Lung (tissue), 12 donors: ENCODE measurements around the gene EXOC4. TPM values are rescaled to one million over a fixed set of nuclear protein-coding genes. Genes with fewer than 3 reads are reported as not detected.

Experiments used
- ATAC-seq: fragments of 200-7000 bp; cut with Tn5 transposase; one replicate; pipeline ENCODE4 v1.9.1; 2020; ENCODE audit warnings: moderate number of reproducible peaks; ENCODE audit not compliant: insufficient read depth, low FRiP score
- DNase-seq, 3 donors: peaks; one replicate each; pipeline ENCODE4 v3.0.0-alpha.2; 2013 to 2017
- H3K27ac ChIP-seq, 2 donors: one replicate each; pipeline ENCODE4 v1.5.1; 2013; ENCODE audit warnings: mild to moderate bottlenecking in 2 of 2, moderate library complexity in 2 of 2, control low read depth in 1 of 2, inconsistent platforms in 1 of 2, low read depth in 1 of 2, low read length in 1 of 2
- H3K27me3 ChIP-seq, 3 donors: one replicate each; pipeline ENCODE4 v1.5.1; 2013; ENCODE audit warnings: low read length in 2 of 3; ENCODE audit not compliant: control insufficient read depth in 3 of 3, insufficient read depth in 3 of 3
- H3K36me3 ChIP-seq, 4 donors: one replicate each; pipeline ENCODE4 v1.5.1; 2013; ENCODE audit warnings: low read length in 4 of 4, mild to moderate bottlenecking in 1 of 4, moderate library complexity in 1 of 4; ENCODE audit not compliant: control insufficient read depth in 4 of 4, insufficient read depth in 4 of 4
- H3K4me1 ChIP-seq, 5 donors: one replicate each; pipeline ENCODE4 v1.5.1; 2013; ENCODE audit warnings: low read length in 5 of 5, mild to moderate bottlenecking in 2 of 5, moderate library complexity in 1 of 5; ENCODE audit not compliant: control insufficient read depth in 5 of 5, insufficient read depth in 5 of 5
- H3K4me3 ChIP-seq: one replicate; pipeline ENCODE4 v1.5.1; 2013; ENCODE audit warnings: mild to moderate bottlenecking, control low read depth, moderate library complexity
- H3K9ac ChIP-seq, 2 donors: one replicate each; pipeline ENCODE4 v1.5.1; 2013; ENCODE audit warnings: low read length in 2 of 2, control low read depth in 1 of 2; ENCODE audit not compliant: insufficient read depth in 1 of 2
- H3K9me3 ChIP-seq, 4 donors: one replicate each; pipeline ENCODE4 v1.5.1; 2013; ENCODE audit warnings: low read length in 3 of 4, mild to moderate bottlenecking in 1 of 4, moderate library complexity in 1 of 4; ENCODE audit not compliant: control insufficient read depth in 4 of 4, insufficient read depth in 3 of 4
- CTCF ChIP-seq: IDR thresholded peaks from 2 replicates; pipeline ENCODE4 v1.5.1; 2012; ENCODE audit warnings: mild to moderate bottlenecking; ENCODE audit errors: control extremely low read depth, extremely low read depth
- WGBS, 2 donors: extraction: QIAGEN DNeasy Blood & Tissue Kit; methylation state at CpG; one replicate each; pipeline ENCODE4 v1.1.7; 2013; 5-methylcytosine and 5-hydroxymethylcytosine counted together
- polyA plus RNA-seq, 2 donors: library from polyadenylated mRNA; stranded (reverse); fragments of 200-250 nt; gene quantifications; one replicate each; pipeline ENCODE4 v1.2.1, GENCODE V29; 2013
- total RNA-seq, 2 donors: library from RNA; depleted of rRNA in 1 of 2; stranded (reverse); fragments of >200 nt in 1 of 2; gene quantifications; one replicate each; pipeline ENCODE4 v1.2.1, GENCODE V29; 2014 to 2021
- donor health status: control.
- donor health status: control.
- donor health status: Bipolar disorder and iron deficiency.
- donor health status: healthy.
- donor health status: DM: yes; HTN: yes; CAD: no.

The EXOC4 gene
- total and polyA plus RNA-seq, 4 donors: 10.3 to 232 (median 47.4) TPM

DNA sequence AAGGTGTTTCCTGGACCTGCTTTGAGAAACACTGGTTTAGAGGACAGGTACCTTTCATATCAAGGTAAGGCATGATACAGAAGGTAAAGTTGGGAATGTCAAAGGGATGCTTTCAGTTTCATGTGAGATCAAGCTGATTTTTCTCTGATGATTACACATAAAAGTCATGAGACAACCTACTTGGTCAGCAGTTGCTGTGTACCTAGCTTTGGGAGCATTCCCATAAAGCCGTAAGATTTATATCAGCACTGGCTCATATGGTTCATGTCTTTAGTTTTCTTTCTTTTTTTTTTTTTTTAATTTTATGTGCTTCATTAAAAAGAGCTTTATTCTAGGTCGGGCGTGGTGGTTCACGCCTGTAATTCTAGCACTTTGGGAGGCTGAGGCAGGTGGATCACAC lies 609.0 kb downstream of the EXOC4 start:
- 95 to 96% methylated on average over 4 of the region's 4 CpGs for WGBS, 2 donors
- no peak for DNase-seq
- no peak overlapping the region for H3K27ac ChIP-seq
- no peak for TF ChIP-seq CTCF
- no peak overlapping the region for H3K9ac ChIP-seq
- no peak for ATAC-seq
- no peaks in the 10 kb centered on the region for H3K36me3 ChIP-seq
- no peak overlapping the region for H3K4me3 ChIP-seq
- H3K27me3 ChIP-seq: no peaks in the 10 kb centered on the region
- H3K4me1 ChIP-seq: peaks cover 0 to 23% (median 3%) of the 10 kb centered on the region in 5 donors
- no peaks in the 10 kb centered on the region for H3K9me3 ChIP-seq

DNA sequence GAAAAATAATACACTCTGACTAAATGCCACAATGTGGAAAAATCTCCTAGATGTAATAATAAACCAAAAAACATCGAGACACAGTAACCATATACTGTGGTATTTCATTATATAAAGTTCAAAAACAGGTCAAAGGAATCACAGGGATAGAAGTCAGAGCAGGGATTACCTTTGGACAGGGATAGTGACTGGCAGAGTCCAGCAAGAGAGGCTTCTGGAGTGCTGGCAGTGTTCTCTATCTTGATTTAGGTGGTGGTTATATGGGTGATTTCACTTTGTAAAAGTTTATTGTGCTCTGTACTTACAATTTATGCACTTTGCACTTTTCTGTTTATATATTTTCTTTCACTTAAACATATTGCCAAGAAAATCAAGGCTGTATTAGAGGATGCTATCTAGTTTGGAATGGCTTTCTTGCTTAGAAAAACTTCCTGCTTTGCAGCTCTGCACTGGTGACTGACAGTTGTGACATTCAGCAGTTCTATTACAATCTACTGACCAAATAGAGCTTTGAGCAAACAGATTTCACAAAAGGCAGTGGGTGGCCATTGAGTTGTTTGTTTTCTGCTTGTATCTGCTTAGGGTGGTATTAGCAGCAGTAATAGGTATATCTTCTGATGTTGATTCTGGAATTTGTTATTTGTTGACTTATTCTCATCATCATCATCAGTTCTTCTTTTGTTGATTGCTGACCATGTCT lies 610.6 kb downstream of the EXOC4 start:
- H3K27ac ChIP-seq: no peak overlapping the region
- WGBS, 2 donors: 96 to 100% methylated on average over 1 of the region's 1 CpG
- no peak overlapping the region for H3K9ac ChIP-seq
- no peaks in the 10 kb centered on the region for H3K36me3 ChIP-seq
- no peak for TF ChIP-seq CTCF
- no peaks in the 10 kb centered on the region for H3K27me3 ChIP-seq
- no peak overlapping the region for H3K4me3 ChIP-seq
- no peak for ATAC-seq
- DNase-seq: peak in 1 of 3 donors; percentile 24
- H3K4me1 ChIP-seq: peaks cover 0 to 23% (median 3%) of the 10 kb centered on the region in 5 donors
- no peaks in the 10 kb centered on the region for H3K9me3 ChIP-seq

GRCh38 chr7:133869556-133869955 lies 616.7 kb downstream of the EXOC4 start:
- Histone ChIP-seq H3K4me3 (no peak overlapping the region), H3K27ac (no peak overlapping the region), H3K9ac (no peak overlapping the region), H3K27me3 (no peaks in the 10 kb centered on the region), H3K9me3 (no peaks in the 10 kb centered on the region), H3K36me3 (no peaks in the 10 kb centered on the region), H3K4me1 (no peaks in the 10 kb centered on the region)
- DNase-seq: no peak
- no peak for TF ChIP-seq CTCF
- WGBS, 2 donors: 50 to 59% methylated on average over 1 of the region's 1 CpG
- no peak for ATAC-seq

DNA sequence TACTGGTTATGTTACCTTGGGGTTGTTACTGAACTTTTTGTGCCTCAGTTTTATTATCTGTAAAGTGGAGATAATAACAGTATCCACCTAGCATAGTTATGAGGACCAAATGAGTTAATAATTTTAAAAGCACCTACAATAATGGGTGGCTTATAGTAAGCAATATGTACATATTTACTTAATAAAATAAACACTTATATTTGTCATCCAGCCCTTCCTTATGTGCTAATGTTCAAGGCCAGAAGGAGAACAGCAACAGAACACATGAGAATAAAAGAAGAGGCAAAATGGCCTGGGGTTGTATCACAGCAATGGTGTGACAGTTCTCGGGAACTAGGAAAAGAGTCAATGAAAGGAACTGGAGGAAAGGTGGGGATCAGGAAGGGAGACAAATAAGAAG lies 618.9 kb downstream of the EXOC4 start:
- H3K9me3 ChIP-seq: no peaks in the 10 kb centered on the region
- no peaks in the 10 kb centered on the region for H3K36me3 ChIP-seq
- H3K4me1 ChIP-seq: no peaks in the 10 kb centered on the region
- DNase-seq: no peak
- no peak for TF ChIP-seq CTCF
- ATAC-seq: no peak
- WGBS, 2 donors: 91 to 100% methylated on average over 1 of the region's 1 CpG
- H3K4me3 ChIP-seq: no peak overlapping the region
- H3K9ac ChIP-seq: no peak overlapping the region
- H3K27me3 ChIP-seq: no peaks in the 10 kb centered on the region
- no peak overlapping the region for H3K27ac ChIP-seq
